D721Med (cell line): ENCODE measurements around the gene ASCL5.
A peak's percentile ranks its signal among the peaks of the same experiment; 100 is the strongest.

Experiments used
- DNase-seq: peaks from one replicate; pipeline ENCODE4 v3.0.0; 2011; ENCODE audit warnings: low spot score; ENCODE audit not compliant: insufficient read length
- FAIRE-seq: peaks from 2 replicates; lab custom pipeline; 2011; peaks lifted over from hg19 to GRCh38; lab: Jason Lieb, UNC
- CTCF ChIP-seq: IDR thresholded peaks from 2 replicates; pipeline ENCODE4 v1.5.1; 2012; ENCODE audit warnings: mild to moderate bottlenecking, control low read depth; ENCODE audit not compliant: insufficient read depth; ENCODE audit errors: missing control alignments

ASCL5 gene

GRCh38 chr1:201100169-201100930 lies 26.6 kb downstream of the ASCL5 start:
- DNase-seq (peak; percentile 47), FAIRE-seq (no peak)
- no peak for TF ChIP-seq CTCF

- FAIRE-seq, result no peak
- no peak for DNase-seq
- no peak for TF ChIP-seq CTCF
Observed at GRCh38 chr1:201098992-201099677, 27.8 kb downstream of the ASCL5 start.

- no peak for FAIRE-seq
- no peak for TF ChIP-seq CTCF
Observed at GRCh38 chr1:201096977-201097856, 29.8 kb downstream of the ASCL5 start.

GRCh38 chr1:201096041-201096461 lies 30.9 kb downstream of the ASCL5 start:
- DNase-seq (no peak), FAIRE-seq (no peak)
- no peak for TF ChIP-seq CTCF

More at GRCh38 chr1:201096977-201097856, 29.8 kb downstream of the ASCL5 start:
- DNase-seq, result no peak

- TF ChIP-seq CTCF, result no peak
- DNase-seq (no peak), FAIRE-seq (no peak)
Observed at GRCh38 chr1:201095581-201095980, 31.4 kb downstream of the ASCL5 start.

- FAIRE-seq, result no peak
- DNase-seq, result no peak
- no peak for TF ChIP-seq CTCF
Observed at GRCh38 chr1:201094832-201095231, 32.2 kb downstream of the ASCL5 start.
